CD8-positive, alpha-beta memory T cell (primary cell): Measurements from ENCODE around the gene ZNRD2. TPM values are rescaled to one million over a fixed set of nuclear protein-coding genes. Genes with fewer than 3 reads are reported as not detected.

ENCODE experiments used
- CTCF ChIA-PET: fragments of 350-600 bp; sonication (Branson Sonifier 250); formaldehyde crosslinking; loops from one replicate; lab custom pipeline; 2021; ENCODE audit warnings: antibody characterized with exemption; lab: Charles Lee
- POLR2A ChIA-PET: fragments of 350-600 bp; sonication (Branson Sonifier 250); formaldehyde crosslinking; loops from one replicate; lab custom pipeline; 2021; ENCODE audit warnings: antibody characterized with exemption; lab: Charles Lee
- DNase-seq, 5 donors: peaks; one replicate each; pipeline versions ENCODE4 v3.0.0 to v3.0.0-alpha.2; 2020 to 2022; ENCODE audit warnings: mixed read lengths in 1 of 5
- H3K27ac ChIP-seq: one replicate; pipeline ENCODE4 v1.7.0; 2013; ENCODE audit warnings: low read depth, mild to moderate bottlenecking, low read length, moderate library complexity
- H3K27me3 ChIP-seq: 2 replicates; pipeline ENCODE4 v1.7.0; 2013; ENCODE audit warnings: low read length, mild to moderate bottlenecking; ENCODE audit not compliant: insufficient read depth, poor library complexity, severe bottlenecking
- H3K36me3 ChIP-seq: 2 replicates; pipeline ENCODE4 v1.7.0; 2013; ENCODE audit warnings: mild to moderate bottlenecking, low read length, moderate library complexity; ENCODE audit not compliant: insufficient read depth
- H3K4me1 ChIP-seq: 2 replicates; pipeline ENCODE4 v1.7.0; 2013; ENCODE audit warnings: mild to moderate bottlenecking, low read length, moderate library complexity; ENCODE audit not compliant: insufficient read depth
- H3K4me3 ChIP-seq: 2 replicates; pipeline ENCODE4 v1.7.0; 2013; ENCODE audit warnings: mild to moderate bottlenecking, low read length
- H3K9me3 ChIP-seq: 2 replicates; pipeline ENCODE4 v1.7.0; 2013; ENCODE audit warnings: mild to moderate bottlenecking, low read length
- H3K27ac Mint-ChIP-seq, 8 donors: one replicate each; pipeline ENCODE4 v1.8.0; 2020 to 2021; ENCODE audit warnings: mixed read lengths in 8 of 8, mild to moderate bottlenecking in 6 of 8, inconsistent platforms in 3 of 8, moderate library complexity in 3 of 8
- H3K27me3 Mint-ChIP-seq, 2 donors: one replicate each; pipeline ENCODE4 v1.8.0; 2020 to 2021; ENCODE audit warnings: mixed read lengths in 2 of 2, mild to moderate bottlenecking in 1 of 2, moderate library complexity in 1 of 2
- H3K36me3 Mint-ChIP-seq, 3 donors: one replicate each; pipeline ENCODE4 v1.8.0; 2020 to 2021; ENCODE audit warnings: mixed read lengths in 3 of 3, inconsistent platforms in 1 of 3, mild to moderate bottlenecking in 1 of 3
- H3K4me1 Mint-ChIP-seq, 3 donors: one replicate each; pipeline ENCODE4 v1.8.0; 2020 to 2021; ENCODE audit warnings: mixed read lengths in 3 of 3, inconsistent platforms in 1 of 3, mild to moderate bottlenecking in 1 of 3
- H3K4me3 Mint-ChIP-seq, 7 donors: one replicate each; pipeline ENCODE4 v1.8.0; 2020 to 2021; ENCODE audit warnings: mixed read lengths in 7 of 7, mild to moderate bottlenecking in 6 of 7, moderate library complexity in 4 of 7, inconsistent platforms in 2 of 7
- H3K9me3 Mint-ChIP-seq, 5 donors: one replicate each; pipeline ENCODE4 v1.8.0; 2020 to 2022; ENCODE audit warnings: mixed read lengths in 5 of 5, mild to moderate bottlenecking in 3 of 5, moderate library complexity in 2 of 5, inconsistent platforms in 1 of 5
- polyA plus RNA-seq: library from polyadenylated mRNA; unstranded; fragments of 300-500 nt; fragmentation: Illumina TruSeq; gene quantifications from one replicate; pipeline ENCODE4 v1.2.3, GENCODE V29; 2021
- total RNA-seq, 2 experiments: library from RNA; stranded (reverse); gene quantifications; one replicate each; pipeline ENCODE4 v1.2.3, GENCODE V29; 2021

The ZNRD2 gene
- total and polyA plus RNA-seq, 3 experiments from 2014 or later = 69.6 to 81.4 (median 77.9) TPM

DNA sequence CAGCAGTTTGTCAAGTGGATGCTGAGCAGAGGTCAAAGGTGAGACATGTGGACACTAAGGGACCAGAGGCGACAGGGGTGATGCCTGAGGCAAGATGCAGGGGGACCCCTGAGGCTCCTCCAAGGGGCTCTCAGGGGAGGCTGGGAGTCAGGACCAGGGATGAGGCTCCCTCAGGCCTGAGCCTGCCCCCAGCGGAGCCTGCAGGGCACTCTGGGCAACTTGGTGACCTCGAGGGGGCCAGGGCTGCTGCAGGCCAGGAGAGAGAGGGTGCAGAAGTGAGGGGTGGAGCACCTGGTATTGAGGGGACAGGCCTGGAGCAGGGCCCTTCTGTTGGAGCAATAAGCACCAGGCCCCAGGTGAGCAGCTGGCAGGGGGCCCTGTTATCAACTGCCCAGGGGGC lies 11.7 kb downstream of the ZNRD2 start:
- H3K4me1 ChIP-seq = peaks cover 19% of the 10 kb centered on the region
- ChIA-PET POLR2A (no interaction called here), CTCF (interaction anchor here (1.1 to 2.1 kb wide), 3 partner anchors 9 to 42 kb away, joined by 4 to 5 read pairs (median 4); partner anchors contain the start of gene FAM89B)
- H3K9me3 ChIP-seq = no peaks in the 10 kb centered on the region
- peaks cover 18 to 39% (median 21%) of the 10 kb centered on the region in 3 donors for H3K4me1 Mint-ChIP-seq
- peak overlapping the region in 1 of 7 donors; percentile 43 for H3K4me3 Mint-ChIP-seq
- H3K4me3 ChIP-seq = no peak overlapping the region
- no peak overlapping the region for H3K27ac ChIP-seq
- H3K27me3 Mint-ChIP-seq = no peaks in the 10 kb centered on the region
- H3K27ac Mint-ChIP-seq = peak overlapping the region in 6 of 8 donors; percentile 5 to 92 (median 78)
- no peaks in the 10 kb centered on the region for H3K27me3 ChIP-seq
- H3K9me3 Mint-ChIP-seq = no peaks in the 10 kb centered on the region
- H3K36me3 Mint-ChIP-seq = peaks cover 5 to 75% (median 8%) of the 10 kb centered on the region in 3 donors
- peaks cover 21% of the 10 kb centered on the region for H3K36me3 ChIP-seq
- DNase-seq = no peak

- Mint-ChIP-seq H3K27me3 (no peaks in the 10 kb centered on the region), H3K36me3 (peaks cover 4 to 72% (median 5%) of the 10 kb centered on the region in 3 donors), H3K27ac (peak overlapping the region in 5 of 8 donors; percentile 38 to 87 (median 70)), H3K4me3 (no peak overlapping the region), H3K4me1 (peaks cover 22 to 37% (median 22%) of the 10 kb centered on the region in 3 donors), H3K9me3 (no peaks in the 10 kb centered on the region)
- ChIA-PET CTCF (interaction anchor here (1.0 to 1.9 kb wide), 4 partner anchors 8 to 43 kb away, joined by 3 to 4 read pairs (median 4); no protein-coding TSS in a partner anchor), POLR2A (no interaction called here)
- Histone ChIP-seq H3K36me3 (peaks cover 21% of the 10 kb centered on the region), H3K9me3 (no peaks in the 10 kb centered on the region), H3K27ac (no peak overlapping the region), H3K4me1 (peaks cover 16% of the 10 kb centered on the region), H3K4me3 (no peak overlapping the region), H3K27me3 (no peaks in the 10 kb centered on the region)
- no peak for DNase-seq
These were observed 13.3 kb downstream of the ZNRD2 start for GRCh38 chr11:65583589-65583988.

DNA sequence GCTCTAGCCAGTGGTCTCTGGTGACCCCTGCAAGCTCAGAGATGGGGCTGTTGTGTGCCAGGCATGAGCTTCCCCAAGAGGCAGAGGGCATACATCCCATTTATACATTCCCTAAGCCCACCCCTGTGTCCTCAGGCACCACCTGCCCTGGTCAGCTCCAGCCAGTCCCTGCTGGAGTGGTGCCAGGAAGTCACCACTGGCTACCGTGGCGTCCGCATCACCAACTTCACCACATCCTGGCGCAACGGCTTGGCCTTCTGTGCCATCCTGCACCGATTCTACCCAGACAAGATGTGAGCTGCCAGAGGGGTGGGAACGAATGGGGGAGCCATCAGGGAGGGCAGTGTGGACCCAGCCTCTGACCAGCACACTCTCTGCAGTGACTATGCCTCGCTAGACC lies 13.8 kb downstream of the ZNRD2 start:
- Histone ChIP-seq H3K4me3 (no peak overlapping the region), H3K27me3 (no peaks in the 10 kb centered on the region), H3K9me3 (no peaks in the 10 kb centered on the region), H3K27ac (no peak overlapping the region), H3K4me1 (peaks cover 17% of the 10 kb centered on the region), H3K36me3 (peaks cover 21% of the 10 kb centered on the region)
- H3K36me3 Mint-ChIP-seq = peaks cover 3 to 71% (median 5%) of the 10 kb centered on the region in 3 donors
- H3K4me1 Mint-ChIP-seq = peaks cover 22 to 38% (median 23%) of the 10 kb centered on the region in 3 donors
- no peak overlapping the region for H3K4me3 Mint-ChIP-seq
- no peaks in the 10 kb centered on the region for H3K9me3 Mint-ChIP-seq
- no peaks in the 10 kb centered on the region for H3K27me3 Mint-ChIP-seq
- H3K27ac Mint-ChIP-seq = peak overlapping the region in 6 of 8 donors; percentile 38 to 88 (median 55)
- POLR2A ChIA-PET = no interaction called here
- DNase-seq = no peak
- CTCF ChIA-PET = interaction anchor here (1.0 to 1.9 kb wide), 3 partner anchors 9 to 43 kb away, joined by 3 to 4 read pairs (median 4); no protein-coding TSS in a partner anchor

- Histone ChIP-seq H3K27ac (no peak overlapping the region), H3K4me3 (no peak overlapping the region), H3K36me3 (peaks cover 20% of the 10 kb centered on the region), H3K4me1 (peaks cover 17% of the 10 kb centered on the region), H3K9me3 (no peaks in the 10 kb centered on the region), H3K27me3 (no peaks in the 10 kb centered on the region)
- Mint-ChIP-seq H3K27ac (no peak overlapping the region), H3K9me3 (no peaks in the 10 kb centered on the region), H3K4me3 (no peak overlapping the region), H3K27me3 (no peaks in the 10 kb centered on the region), H3K4me1 (peaks cover 21 to 38% (median 23%) of the 10 kb centered on the region in 3 donors), H3K36me3 (peaks cover 3 to 65% (median 5%) of the 10 kb centered on the region in 3 donors)
- ChIA-PET CTCF (interaction anchor here (1.1 to 11.9 kb wide), 3 partner anchors 7 to 43 kb away, joined by 4 to 258 read pairs (median 66); partner anchors contain the start of gene EHBP1L1), POLR2A (interaction anchor here (4.7 kb wide), 1 partner anchor 8 kb away, joined by 32 read pairs; the partner anchor contains the start of gene EHBP1L1)
- DNase-seq = no peak
These were observed 14.5 kb downstream of the ZNRD2 start for GRCh38 chr11:65584723-65585171.

- peaks cover 20% of the 10 kb centered on the region for H3K36me3 ChIP-seq
- Mint-ChIP-seq H3K4me1 (peaks cover 18 to 32% (median 23%) of the 10 kb centered on the region in 3 donors), H3K4me3 (no peak overlapping the region), H3K27me3 (no peaks in the 10 kb centered on the region), H3K36me3 (peaks cover 4 to 66% (median 5%) of the 10 kb centered on the region in 3 donors), H3K9me3 (no peaks in the 10 kb centered on the region), H3K27ac (peak overlapping the region in 4 of 8 donors; percentile 11 to 79 (median 60))
- peaks cover 17% of the 10 kb centered on the region for H3K4me1 ChIP-seq
- H3K4me3 ChIP-seq = no peak overlapping the region
- POLR2A ChIA-PET = interaction anchor here (0.8 to 4.7 kb wide), 2 partner anchors 9 to 60 kb away, joined by 3 to 32 read pairs; partner anchors contain the start of genes EHBP1L1 and SCYL1
- CTCF ChIA-PET = interaction anchor here (1.2 to 11.9 kb wide), 6 partner anchors 8 to 73 kb away, joined by 4 to 258 read pairs (median 34); partner anchors contain the start of genes EHBP1L1, FAM89B and ZNRD2
- no peak overlapping the region for H3K27ac ChIP-seq
- DNase-seq = no peak
- H3K9me3 ChIP-seq = no peaks in the 10 kb centered on the region
- H3K27me3 ChIP-seq = no peaks in the 10 kb centered on the region
These were observed 15.3 kb downstream of the ZNRD2 start for GRCh38 chr11:65585396-65586246.

DNA sequence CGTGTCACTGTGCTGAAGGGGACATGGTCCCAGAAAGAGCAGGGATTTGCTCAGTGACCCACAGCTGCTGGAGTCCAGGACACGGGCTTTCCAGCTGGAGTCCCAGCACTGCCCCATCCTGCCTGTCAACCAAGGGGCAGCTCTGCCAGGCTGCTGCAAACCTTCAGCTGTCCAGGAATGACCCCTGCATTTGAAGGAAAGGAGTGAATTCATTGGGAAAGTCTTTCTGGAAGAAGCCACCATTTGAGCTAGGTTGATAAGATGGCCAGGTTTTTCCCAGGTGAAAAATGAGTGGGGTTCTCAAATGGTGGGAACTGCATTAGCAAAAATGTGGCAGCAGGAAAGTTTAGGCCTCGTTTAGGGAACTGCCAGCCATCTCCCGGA lies 16.0 kb downstream of the ZNRD2 start:
- Mint-ChIP-seq H3K27me3 (no peaks in the 10 kb centered on the region), H3K36me3 (peaks cover 4 to 63% (median 5%) of the 10 kb centered on the region in 3 donors), H3K27ac (peak overlapping the region in 7 of 8 donors; percentile 11 to 83 (median 70)), H3K4me3 (no peak overlapping the region), H3K9me3 (no peaks in the 10 kb centered on the region), H3K4me1 (peaks cover 18 to 32% (median 23%) of the 10 kb centered on the region in 3 donors)
- H3K36me3 ChIP-seq = peaks cover 16% of the 10 kb centered on the region
- H3K4me1 ChIP-seq = peaks cover 17% of the 10 kb centered on the region
- H3K9me3 ChIP-seq = no peaks in the 10 kb centered on the region
- no peak overlapping the region for H3K27ac ChIP-seq
- POLR2A ChIA-PET = interaction anchor here (0.8 to 4.7 kb wide), 2 partner anchors 10 to 61 kb away, joined by 3 to 32 read pairs; partner anchors contain the start of genes EHBP1L1 and SCYL1
- H3K27me3 ChIP-seq = no peaks in the 10 kb centered on the region
- no peak for DNase-seq
- H3K4me3 ChIP-seq = no peak overlapping the region
- CTCF ChIA-PET = interaction anchor here (1.2 to 11.9 kb wide), 6 partner anchors 8 to 74 kb away, joined by 4 to 258 read pairs (median 34); partner anchors contain the start of genes EHBP1L1, FAM89B and ZNRD2

DNA sequence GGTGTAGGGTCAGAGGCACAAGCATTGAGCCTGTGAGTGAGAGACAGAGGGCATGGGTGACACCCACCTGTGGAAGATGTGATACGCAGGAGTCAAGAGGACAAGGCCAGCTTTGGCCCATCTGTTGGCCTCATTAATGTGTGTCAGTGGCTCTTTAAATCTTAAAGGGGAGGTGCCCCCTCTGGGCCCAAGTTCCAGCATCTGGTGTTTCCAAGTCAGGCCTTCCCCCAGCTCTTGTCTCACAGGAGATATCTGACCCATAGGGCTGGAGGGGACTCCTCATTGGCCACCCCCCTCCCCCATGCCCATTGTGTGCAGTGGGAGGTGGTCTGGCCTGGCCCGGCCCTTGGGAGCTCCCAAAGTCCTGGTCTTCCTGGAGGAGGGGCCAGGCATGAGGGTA lies 16.4 kb downstream of the ZNRD2 start:
- ChIA-PET CTCF (interaction anchor here (1.2 to 11.9 kb wide), 7 partner anchors 7 to 74 kb away, joined by 4 to 258 read pairs (median 24); partner anchors contain the start of genes EHBP1L1, FAM89B and ZNRD2), POLR2A (interaction anchor here (0.8 to 4.7 kb wide), 2 partner anchors 10 to 61 kb away, joined by 3 to 32 read pairs; partner anchors contain the start of genes EHBP1L1 and SCYL1)
- DNase-seq = no peak
- Histone ChIP-seq H3K4me1 (peaks cover 17% of the 10 kb centered on the region), H3K36me3 (peaks cover 14% of the 10 kb centered on the region), H3K27ac (no peak overlapping the region), H3K27me3 (no peaks in the 10 kb centered on the region), H3K9me3 (no peaks in the 10 kb centered on the region), H3K4me3 (no peak overlapping the region)
- H3K27ac Mint-ChIP-seq = peak overlapping the region in 6 of 8 donors; percentile 11 to 83 (median 74)
- no peak overlapping the region for H3K4me3 Mint-ChIP-seq
- H3K9me3 Mint-ChIP-seq = no peaks in the 10 kb centered on the region
- H3K4me1 Mint-ChIP-seq = peaks cover 18 to 31% (median 23%) of the 10 kb centered on the region in 3 donors
- no peaks in the 10 kb centered on the region for H3K27me3 Mint-ChIP-seq
- peaks cover 4 to 63% (median 5%) of the 10 kb centered on the region in 3 donors for H3K36me3 Mint-ChIP-seq
